Stimulated activated CD8-positive, alpha-beta memory T cell treated with anti-CD3 and anti-CD28 coated beads, Interleukin-15, amount 100 ng/mL, for 24 hours (primary cell): Measurements from ENCODE around the gene GRIN3B.

Experiments
- DNase-seq: peaks from one replicate; pipeline ENCODE4 v3.0.0-alpha.2; 2020; ENCODE audit warnings: low read depth

The GRIN3B gene

DNA sequence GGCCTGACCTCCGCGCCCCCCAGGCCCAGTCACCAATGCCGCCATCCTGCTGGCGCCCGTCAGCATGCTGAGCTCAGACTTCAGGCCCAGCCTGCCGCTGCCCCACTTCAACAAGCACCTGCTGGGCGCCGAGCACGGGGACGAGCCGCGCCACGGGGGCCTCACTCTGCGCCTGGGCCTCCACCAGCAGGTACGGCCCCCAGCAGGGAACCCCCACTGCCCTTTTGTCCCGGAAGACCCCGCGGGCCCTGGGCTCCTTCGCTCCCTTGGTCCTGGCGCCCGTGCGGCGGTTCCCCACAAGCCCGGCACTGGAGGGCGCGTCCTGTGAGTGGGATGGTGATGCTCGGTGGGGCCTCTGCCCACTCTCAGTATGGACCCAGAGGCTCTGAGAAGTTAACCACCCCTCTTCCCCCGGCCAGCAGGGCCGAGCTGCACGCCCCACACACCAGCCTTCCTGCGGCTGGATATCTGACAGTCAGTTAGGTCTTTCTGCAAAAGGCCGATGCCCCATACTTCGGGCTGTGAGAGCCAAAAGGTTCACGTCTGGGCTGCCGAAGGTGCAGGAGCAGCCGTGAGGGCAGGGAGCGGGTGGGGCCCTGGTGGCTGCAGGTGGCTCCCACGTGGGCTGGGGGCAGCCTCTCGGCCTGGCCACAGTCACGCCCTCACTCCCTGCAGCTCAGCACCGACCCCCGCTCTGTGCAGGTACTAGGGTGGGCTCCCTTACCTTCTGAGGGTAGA lies 8.1 kb upstream of the GRIN3B start:
- no peak for DNase-seq

DNA sequence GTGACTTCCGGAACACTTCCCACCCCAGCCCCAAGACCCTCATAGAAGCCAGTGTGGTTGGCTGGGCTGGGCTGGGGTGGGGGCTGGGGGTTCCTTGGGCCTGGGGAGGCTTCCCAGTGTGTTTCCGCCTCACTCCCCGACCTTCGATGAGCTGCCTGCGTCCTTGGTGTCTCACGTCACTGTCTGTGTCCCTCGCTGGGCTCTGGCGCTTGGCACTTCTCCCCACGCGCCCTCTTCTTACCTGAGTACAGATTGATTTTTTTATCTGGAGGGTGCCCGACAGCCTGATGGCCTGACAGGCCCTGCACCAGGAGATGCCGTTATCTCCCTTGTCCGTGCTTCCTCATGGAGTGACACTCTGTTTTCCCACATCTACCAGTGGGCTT lies 7.6 kb upstream of the GRIN3B start:
- DNase-seq, result no peak

DNA sequence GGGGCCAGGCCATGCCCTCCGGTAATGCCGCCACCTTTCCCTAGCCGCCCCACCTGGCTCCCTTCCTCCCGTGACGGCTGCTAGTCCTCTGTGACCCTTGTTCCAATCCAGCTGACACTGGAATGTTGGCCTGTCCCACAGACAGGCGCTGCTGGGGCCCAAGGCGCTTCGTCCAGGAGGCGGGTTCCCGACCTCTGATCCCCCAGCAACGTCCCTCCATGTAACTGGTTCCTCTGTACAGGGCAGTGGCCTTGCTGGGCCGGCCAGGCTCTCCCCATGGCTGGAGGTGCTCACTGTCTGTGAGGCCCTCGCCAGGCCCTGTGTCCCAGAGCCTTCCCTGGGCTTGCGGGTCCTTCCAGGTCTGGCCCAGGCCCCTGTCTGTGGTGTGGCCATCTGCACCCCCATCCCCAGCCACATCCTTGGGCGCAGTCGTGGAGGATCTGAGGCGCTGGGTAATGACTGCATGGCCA lies 6.8 kb upstream of the GRIN3B start:
- DNase-seq, result no peak

DNA sequence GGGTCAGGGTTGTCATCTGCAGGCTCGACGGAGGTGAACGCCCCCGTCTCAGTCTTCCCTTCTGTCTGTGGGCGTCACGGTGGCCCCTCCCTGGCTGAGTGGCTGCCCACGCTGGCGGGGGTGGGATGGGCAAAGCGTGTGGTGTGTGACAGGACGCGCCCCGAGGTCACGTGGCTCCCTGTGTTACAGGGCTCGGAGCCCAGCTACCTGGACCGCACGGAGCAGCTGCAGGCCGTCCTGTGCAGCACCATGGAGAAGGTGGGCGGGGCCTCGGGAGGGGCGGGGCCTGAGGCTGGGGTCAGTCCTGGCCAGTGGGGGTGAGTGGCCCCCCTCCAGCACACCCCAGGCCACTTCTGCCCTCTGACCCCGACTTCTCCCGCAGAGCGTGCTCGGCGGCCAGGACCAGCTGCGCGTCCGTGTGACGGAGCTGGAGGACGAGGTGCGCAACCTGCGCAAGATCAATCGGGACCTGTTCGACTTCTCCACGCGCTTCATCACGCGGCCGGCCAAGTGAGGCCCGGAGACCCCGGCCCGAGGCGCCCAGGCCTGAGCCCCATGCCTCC lies 6.3 kb upstream of the GRIN3B start:
- DNase-seq, result no peak

DNA sequence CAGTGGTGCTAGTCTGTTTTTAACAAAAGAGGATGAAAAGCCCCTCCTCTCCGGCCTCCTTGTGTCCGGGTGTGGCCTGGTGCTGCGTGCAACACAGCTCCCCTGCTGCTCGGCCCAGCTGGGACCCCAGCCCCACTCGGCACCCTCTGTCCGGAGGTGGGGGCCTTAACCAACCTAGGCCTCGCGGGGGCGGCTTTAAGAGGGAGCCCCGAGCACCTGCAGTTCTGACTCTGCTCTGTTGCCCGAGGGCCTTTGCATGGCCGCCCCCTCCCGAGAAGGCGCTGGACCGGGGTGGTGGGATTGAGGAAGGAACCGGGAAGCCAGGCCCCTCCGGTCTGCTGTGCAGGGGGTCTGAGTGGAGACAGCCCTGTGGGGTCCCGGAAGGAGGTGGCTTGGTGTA lies 5.7 kb upstream of the GRIN3B start:
- no peak for DNase-seq

DNA sequence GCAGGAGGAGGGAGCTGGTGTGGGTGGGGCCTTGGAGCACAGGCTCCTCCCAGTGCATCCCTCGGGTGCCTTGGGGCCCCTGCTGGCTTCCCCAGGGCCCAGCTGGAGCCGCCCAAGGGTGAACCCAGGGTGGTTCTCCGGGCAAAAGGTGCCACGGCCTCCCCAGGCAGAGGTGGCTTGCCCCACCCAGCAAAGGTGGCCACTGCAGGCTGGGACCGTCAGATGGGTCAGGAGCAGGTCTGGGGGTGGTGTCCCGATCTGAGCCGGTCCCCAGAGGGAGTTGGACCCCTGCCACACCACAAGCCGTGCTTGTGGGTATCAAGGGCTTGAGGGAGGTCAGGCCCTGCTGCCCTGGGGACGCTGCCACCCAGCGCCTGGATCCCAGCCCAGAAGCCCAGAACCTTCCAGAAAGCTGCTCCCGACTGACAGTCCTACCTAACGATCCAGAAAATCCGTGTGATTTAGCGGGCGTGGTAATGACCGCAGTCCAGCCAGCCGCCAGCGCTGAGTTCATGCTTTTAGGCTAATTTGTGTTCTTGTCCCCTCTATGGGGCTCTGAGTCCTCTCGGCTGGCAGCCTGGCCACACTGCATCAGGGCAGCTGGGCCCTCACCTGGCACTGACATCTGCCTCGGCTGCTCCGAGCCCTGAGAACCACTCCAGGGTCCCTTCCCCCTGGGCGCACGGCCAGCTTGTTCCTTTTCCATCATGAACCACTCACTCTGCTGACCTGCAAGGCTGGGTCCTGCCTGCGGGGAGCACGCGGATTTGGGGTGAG lies 5.0 kb upstream of the GRIN3B start:
- no peak for DNase-seq

DNA sequence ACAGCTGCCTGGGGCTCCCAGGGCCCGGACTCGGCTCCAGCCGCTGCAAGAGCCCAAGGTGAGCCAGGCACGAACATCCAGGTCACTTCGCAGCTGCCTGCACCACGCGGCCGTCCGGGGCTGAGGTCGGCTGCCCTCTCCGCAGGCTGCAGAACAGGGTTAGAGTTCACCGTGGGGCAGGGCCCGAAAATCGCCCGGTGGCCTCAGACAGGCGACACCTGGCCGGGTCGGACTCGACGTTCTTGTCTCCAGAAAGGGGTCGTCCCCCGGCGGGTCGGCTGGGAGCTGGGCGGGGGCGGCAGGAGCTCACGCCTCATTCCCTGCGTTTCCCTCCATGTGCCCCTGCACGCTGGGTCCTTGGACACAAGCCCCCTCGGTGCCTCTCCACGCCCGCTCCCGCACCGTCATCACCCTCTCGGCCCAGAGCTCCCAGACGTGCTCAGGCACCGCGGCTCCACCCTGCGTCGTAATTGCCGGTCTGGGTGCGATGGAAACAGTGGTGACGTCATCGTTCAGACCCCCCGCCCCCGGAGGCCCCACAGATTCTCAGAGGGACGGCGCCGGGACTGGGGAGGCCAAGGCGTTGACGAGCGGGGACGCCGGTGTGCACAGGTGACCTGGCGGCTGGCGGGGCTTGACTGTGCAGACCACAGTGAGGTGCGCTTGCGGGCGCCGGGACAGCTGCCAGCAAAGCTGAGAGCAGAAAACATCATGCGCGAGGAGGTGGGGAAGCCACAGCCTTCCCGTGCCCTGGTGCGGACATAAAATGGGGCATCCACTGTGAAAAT lies 4.0 kb upstream of the GRIN3B start:
- peak; percentile 26 for DNase-seq

DNA sequence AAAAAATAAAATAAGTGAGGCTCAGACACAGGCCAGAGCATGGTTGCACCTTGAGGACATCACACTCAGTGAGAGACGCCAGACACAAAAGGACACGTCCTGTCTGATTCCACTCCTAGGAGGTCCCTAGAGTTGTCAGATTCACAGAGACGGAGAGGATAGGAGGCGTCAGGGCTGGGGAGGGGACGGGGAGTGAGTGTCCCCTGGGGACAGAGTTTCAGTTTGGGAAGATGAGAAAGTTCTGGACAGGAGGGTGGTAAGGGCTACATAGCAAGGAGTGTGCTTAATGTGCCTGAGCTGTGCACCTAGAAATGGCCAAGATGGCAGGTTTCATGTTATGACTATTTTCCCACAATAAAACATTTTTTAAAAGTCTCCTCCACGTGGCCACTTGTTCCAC lies 2.2 kb upstream of the GRIN3B start:
- no peak for DNase-seq

DNA sequence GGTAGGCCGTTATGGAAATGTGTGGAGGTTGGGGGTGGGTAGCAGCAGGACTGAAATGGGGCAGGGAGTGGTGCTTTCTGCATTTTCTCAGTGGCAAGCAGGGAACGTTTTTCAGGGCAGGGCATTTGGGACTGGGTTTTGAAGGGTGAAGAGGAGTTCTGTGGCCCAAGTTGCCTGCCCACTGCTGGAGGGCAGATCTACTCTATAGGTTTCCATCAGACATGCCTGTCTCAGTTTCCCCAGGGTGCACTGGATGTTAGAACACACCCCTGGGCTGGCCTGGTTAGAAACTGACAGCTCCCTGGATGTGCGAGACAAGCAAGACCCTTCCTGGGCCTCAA lies 870 bp upstream of the GRIN3B start:
- no peak for DNase-seq

DNA sequence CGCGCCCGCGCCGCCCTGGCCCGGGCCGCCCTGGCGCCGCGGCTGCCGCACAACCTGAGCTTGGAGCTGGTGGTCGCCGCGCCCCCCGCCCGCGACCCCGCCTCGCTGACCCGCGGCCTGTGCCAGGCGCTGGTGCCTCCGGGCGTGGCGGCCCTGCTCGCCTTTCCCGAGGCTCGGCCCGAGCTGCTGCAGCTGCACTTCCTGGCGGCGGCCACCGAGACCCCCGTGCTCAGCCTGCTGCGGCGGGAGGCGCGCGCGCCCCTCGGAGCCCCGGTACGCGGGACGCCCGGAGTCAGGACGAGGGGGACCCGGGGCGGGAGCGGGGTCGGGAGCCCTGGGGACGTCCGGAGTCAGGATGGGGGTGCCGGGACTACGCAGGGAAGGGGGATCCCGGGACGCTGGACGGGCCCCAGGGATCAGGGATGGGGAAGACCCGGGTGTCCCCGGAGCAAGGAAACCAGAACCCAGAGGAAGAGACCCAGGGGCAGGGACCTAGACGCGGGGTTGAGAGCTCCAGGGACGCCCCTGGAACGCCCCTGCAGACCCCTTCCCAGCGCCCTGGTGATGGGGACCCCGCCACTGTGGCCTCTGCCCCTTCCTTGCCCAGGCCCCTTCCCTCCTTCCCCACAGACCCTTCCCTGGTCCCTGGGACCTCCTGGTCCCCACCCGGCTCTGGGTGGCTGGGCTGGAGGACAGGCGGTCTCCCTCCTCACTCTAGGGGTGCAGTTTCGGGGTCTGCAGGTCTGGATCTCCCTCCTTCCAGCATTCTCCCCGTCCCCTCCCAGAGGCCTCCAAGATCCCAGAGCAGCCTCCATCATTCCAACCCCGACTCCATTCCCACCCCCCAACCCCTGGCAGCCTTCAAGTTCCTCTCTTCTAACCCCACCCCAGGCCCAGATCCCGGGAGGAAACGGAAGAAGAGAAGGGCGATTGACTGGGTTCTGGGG lies 645 bp downstream of the GRIN3B start:
- no peak for DNase-seq

DNA sequence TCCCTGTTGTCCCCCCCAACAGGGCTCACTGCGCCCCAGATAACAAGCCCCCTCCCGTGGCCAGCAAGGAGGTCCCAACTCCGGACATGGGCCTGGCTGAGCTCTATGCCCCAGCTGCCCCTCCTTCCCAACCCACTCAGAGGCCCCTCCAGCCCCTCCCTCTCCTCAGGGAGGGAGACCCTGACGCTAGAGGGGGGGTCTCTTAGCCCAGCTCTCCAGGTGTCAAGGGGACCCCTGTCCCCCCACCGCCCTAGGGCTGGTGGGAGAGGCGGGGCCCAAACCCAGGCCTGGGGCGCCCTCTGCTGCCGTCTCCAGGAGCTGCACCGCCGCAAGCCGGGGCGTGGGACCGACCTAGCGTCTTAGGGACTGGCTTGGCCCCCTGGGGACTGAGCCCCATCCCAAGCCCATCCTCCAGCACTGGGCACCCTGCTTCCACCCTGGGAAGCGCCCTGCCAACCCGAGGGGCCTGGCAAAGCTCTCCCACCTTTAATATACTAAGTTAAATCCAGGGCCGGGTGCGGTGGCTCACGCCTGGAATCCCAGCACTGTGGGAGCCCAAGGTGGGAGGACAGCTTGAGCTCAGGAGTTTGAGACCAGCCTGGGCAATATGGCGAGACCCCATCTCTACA lies 1.4 kb downstream of the GRIN3B start:
- DNase-seq, result peak; percentile 53

DNA sequence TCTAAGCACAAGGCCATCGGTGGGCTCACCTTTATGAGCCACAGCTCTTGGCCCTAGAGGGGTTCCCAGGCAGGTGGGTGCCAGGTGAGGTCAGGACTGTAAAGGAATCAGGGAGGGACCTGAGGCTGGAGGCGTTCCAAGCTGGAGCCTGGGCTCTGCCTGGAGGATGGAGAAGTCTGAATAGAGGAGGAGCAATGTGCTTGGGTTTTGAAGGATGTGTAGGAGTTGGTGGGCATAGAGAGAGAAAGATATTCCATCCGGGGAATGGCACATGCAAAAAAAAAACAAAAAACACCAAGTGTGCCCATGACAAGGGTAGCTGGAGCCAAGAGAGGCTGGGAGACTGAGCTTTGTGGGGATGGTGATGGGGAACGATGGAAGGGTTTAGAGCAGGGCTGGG lies 2.4 kb downstream of the GRIN3B start:
- DNase-seq, result no peak

DNA sequence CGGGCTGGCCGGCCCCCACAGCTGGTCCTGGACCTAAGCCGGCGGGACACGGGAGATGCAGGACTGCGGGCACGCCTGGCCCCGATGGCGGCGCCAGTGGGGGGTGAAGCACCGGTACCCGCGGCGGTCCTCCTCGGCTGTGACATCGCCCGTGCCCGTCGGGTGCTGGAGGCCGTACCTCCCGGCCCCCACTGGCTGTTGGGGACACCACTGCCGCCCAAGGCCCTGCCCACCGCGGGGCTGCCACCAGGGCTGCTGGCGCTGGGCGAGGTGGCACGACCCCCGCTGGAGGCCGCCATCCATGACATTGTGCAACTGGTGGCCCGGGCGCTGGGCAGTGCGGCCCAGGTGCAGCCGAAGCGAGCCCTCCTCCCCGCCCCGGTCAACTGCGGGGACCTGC lies 3.1 kb downstream of the GRIN3B start:
- DNase-seq, result no peak

DNA sequence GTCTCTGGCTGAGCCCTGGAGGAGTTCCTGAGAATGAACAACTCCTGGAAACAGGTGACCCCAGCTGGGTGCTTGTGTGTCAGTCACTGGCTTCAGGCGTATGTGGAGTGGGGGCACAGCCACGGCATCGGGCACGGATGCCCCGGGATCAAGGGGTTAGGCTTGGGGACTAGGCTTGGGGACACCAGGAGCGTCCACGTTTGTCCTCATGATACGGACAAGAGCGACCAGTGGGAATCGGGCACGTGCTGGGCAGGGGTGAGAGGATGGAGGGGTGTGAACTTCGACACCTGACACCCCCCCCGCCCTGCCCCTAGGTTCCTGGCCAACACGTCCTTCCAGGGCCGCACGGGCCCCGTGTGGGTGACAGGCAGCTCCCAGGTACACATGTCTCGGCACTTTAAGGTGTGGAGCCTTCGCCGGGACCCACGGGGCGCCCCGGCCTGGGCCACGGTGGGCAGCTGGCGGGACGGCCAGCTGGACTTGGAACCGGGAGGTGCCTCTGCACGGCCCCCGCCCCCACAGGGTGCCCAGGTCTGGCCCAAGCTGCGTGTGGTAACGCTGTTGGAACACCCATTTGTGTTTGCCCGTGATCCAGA lies 4.1 kb downstream of the GRIN3B start:
- DNase-seq, result no peak

DNA sequence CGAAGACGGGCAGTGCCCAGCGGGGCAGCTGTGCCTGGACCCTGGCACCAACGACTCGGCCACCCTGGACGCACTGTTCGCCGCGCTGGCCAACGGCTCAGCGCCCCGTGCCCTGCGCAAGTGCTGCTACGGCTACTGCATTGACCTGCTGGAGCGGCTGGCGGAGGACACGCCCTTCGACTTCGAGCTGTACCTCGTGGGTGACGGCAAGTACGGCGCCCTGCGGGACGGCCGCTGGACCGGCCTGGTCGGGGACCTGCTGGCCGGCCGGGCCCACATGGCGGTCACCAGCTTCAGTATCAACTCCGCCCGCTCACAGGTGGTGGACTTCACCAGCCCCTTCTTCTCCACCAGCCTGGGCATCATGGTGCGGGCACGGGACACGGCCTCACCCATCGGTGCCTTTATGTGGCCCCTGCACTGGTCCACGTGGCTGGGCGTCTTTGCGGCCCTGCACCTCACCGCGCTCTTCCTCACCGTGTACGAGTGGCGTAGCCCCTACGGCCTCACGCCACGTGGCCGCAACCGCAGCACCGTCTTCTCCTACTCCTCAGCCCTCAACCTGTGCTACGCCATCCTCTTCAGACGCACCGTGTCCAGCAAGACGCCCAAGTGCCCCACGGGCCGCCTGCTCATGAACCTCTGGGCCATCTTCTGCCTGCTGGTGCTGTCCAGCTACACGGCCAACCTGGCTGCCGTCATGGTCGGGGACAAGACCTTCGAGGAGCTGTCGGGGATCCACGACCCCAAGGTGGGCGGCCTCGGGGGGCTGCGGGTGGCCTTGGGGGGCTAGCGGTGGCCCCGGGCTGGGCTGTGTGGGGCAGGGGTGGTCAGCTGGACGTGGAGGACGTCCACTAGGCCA lies 4.8 kb downstream of the GRIN3B start:
- no peak for DNase-seq

DNA sequence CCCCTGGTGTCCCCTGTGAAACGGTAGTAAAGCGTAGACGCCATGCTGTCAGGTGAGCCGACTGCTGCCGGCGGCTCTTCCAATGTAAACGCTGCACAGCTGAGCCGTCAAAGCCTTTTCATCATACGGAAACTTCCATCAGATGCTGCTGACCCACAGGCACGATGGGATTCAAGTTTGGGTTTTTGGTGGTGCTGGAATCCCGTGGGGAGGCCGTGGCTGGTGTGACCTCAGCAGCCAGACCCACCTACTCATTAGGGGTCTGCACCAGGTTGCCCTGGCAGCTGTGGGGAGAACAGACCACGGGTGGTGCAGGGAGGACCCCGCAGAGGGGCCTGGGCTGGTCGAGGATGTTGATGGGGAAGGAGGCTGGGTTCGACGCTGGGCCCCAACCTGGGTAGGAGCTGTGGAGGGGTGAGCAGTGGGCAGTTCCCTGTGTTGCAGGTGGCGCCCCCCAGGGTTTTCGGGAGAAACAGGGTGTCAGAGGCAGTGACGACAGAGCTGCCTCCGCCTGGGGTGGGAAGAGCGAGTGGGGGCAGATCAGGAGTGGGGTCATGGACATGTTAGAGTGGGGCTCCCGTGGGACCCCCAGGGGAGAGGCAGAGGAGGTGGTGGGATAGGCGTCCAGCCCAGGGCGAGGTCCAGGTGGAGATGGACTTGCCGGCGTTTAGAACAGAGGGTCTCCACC lies 6.6 kb downstream of the GRIN3B start:
- no peak for DNase-seq

DNA sequence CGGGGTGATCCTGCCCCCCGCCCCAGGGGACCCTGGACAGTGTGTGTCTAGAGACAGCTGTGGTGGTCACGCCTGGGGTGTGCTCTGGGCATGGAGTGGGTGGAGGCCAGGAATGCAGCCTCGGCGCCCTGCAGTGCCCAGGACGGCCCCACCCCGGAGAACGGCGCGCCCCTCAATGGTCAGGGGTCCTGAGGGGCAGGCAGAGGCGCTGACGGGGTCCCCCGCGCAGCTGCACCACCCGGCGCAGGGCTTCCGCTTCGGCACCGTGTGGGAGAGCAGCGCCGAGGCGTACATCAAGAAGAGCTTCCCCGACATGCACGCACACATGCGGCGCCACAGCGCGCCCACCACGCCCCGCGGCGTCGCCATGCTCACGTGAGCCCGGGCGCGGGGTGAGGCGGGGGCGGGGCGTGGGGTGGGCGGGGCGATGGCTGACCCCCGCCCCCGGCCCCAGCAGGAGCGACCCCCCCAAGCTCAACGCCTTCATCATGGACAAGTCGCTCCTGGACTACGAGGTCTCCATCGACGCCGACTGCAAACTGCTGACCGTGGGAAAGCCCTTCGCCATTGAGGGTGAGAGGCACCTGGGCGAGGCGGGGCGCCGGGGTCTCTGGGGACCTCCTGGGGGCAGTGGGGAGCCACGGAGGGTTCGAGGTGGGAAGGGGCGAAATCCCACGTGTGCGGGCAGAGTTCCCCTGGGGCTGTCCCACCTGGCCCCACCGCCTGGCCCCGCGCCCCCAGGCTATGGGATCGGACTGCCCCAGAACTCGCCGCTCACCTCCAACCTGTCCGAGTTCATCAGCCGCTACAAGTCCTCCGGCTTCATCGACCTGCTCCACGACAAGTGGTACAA lies 7.4 kb downstream of the GRIN3B start:
- DNase-seq, result no peak
